ENCODE measurements around the gene TREML4.

TREML4 gene

DNA sequence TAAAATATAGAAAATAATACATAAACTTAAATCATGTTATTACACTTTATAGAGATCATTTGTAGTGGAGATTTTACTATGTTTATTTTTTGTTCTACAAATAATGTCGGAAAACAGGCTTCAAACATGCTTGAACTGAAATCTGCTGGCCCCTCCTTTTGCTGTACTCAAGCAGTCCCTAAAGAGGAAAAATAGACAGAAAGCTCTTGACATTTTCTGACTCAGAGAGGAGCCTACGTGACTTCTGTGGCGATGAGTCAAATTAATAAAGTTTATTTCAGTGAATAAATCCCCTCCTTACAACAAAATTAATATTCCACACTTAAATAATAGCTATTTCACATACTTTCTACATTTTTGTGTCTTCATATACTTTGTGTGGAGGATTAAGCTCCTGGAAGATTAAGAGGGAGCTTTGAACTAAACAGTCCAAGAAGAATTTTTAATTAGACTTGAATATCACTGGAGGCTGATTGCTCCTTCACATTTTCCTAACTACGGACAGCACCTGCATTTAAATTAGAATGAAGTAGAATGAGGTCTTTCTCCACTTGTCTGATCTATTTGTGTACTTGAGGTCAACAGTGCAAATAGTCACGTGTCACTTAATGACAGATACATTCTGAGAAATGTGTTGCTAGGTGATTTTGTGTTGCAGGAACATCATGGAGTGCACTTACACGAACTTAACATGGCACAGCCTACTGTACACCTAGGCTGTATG, 60.0 kb downstream of the TREML4 start:
- no peak for DNase-seq

Data from CD4-positive, alpha-beta T cell treated with Interleukin-1 beta for 1 hour (primary cell).